H1 (cell line): ENCODE data around the gene MRPL11.
"Not testable (repeated sequence)": the region's sequence is repeated elsewhere in the genome, so short reads cannot be mapped to it uniquely, and the experiment has no call there.

ENCODE experiments used
- CHD2 ChIP-seq: IDR thresholded peaks from 2 replicates; pipeline ENCODE4 v1.6.1; 2012; ENCODE audit warnings: low read length, improper control_type of control experiment
- GTF2F1 ChIP-seq: IDR thresholded peaks from 2 replicates; pipeline ENCODE4 v1.6.1; 2012; ENCODE audit warnings: low read depth, low read length, improper control_type of control experiment, borderline replicate concordance
- NRF1 ChIP-seq: IDR thresholded peaks from 2 replicates; pipeline ENCODE4 v1.6.1; 2011; ENCODE audit warnings: mild to moderate bottlenecking, low read depth, low read length, improper control_type of control experiment
- POLR2A ChIP-seq, 2 experiments: IDR thresholded peaks; 1 replicate in 1 of 2; 2 replicates in 1 of 2; pipeline ENCODE4 v1.6.1; 2011; ENCODE audit warnings: low read depth in 2 of 2, low read length in 2 of 2, mild to moderate bottlenecking in 2 of 2; ENCODE audit errors: control extremely low read depth in 1 of 2
- RAD21 ChIP-seq, 2 experiments: IDR thresholded peaks in 1 of 2; conservative IDR thresholded peaks in 1 of 2; 2 replicates each; pipeline ENCODE4 v1.6.1; 2011; ENCODE audit warnings: low read depth in 2 of 2, low read length in 2 of 2, improper control_type of control experiment in 1 of 2, inconsistent platforms in 1 of 2, mild to moderate bottlenecking in 1 of 2, moderate library complexity in 1 of 2
- YY1 ChIP-seq: IDR thresholded peaks from 2 replicates; pipeline ENCODE4 v1.6.1; 2011; ENCODE audit warnings: low read depth, mild to moderate bottlenecking, low read length
- TF ChIP-seq, protein P1 (sequence below), 3 experiments: IDR thresholded peaks; 1 replicate in 2 of 3; 2 replicates in 1 of 3; pipeline versions ENCODE4 v1.5.1 to v1.6.1; 2011; ENCODE audit warnings: low read length in 3 of 3, mild to moderate bottlenecking in 3 of 3, inconsistent platforms in 2 of 3, low read depth in 1 of 3, moderate library complexity in 1 of 3; ENCODE audit not compliant: insufficient read depth in 1 of 3; ENCODE audit errors: control extremely low read depth in 1 of 3

DNA sequence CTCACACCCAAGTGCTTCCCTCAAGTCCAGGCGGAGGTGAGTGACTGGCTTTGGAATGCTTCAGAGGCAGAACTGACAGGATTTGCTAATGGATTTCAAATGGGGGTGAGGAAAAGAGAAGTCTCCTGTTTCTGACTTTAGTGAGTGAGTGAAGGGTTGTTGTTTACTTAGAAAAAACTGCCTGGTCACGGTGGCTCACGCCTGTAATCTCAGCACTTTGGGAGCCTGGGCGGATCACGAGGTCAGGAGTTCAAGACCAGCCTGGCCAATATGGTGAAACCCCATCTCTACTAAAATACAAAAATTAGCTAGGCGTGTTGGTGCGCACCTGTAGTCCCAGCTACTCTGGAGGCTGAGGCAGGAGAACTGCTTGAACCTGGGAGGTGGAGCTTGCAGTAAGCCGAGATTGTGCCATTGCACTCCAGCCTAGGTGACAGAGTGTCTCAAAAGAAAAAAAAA is 6.7 kb downstream of the MRPL11 start:
- TF ChIP-seq, protein P1, sequence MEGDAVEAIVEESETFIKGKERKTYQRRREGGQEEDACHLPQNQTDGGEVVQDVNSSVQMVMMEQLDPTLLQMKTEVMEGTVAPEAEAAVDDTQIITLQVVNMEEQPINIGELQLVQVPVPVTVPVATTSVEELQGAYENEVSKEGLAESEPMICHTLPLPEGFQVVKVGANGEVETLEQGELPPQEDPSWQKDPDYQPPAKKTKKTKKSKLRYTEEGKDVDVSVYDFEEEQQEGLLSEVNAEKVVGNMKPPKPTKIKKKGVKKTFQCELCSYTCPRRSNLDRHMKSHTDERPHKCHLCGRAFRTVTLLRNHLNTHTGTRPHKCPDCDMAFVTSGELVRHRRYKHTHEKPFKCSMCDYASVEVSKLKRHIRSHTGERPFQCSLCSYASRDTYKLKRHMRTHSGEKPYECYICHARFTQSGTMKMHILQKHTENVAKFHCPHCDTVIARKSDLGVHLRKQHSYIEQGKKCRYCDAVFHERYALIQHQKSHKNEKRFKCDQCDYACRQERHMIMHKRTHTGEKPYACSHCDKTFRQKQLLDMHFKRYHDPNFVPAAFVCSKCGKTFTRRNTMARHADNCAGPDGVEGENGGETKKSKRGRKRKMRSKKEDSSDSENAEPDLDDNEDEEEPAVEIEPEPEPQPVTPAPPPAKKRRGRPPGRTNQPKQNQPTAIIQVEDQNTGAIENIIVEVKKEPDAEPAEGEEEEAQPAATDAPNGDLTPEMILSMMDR (IDR thresholded peaks at IDR 0.05; ENCODE audit: control extremely low read depth in 1 of 3, insufficient read depth in 1 of 3, low read depth in 1 of 3, low read length in 3 of 3): not testable (repeated sequence)
- not testable (repeated sequence) for TF ChIP-seq GTF2F1; RAD21 (IDR thresholded peaks at IDR 0.05 in 1 of 2, conservative IDR thresholded peaks at IDR 0.05 in 1 of 2; ENCODE audit: low read depth in 2 of 2, low read length in 2 of 2); YY1; POLR2A (IDR thresholded peaks at IDR 0.05; ENCODE audit: control extremely low read depth in 1 of 2, low read depth in 2 of 2, low read length in 2 of 2); NRF1; CHD2
